ENCODE results near the gene DNAJC21. TPM values are rescaled to one million over a fixed set of nuclear protein-coding genes. Genes with fewer than 3 reads are reported as not detected.

DNAJC21 gene
- total and polyA plus RNA-seq, 10 of the 15 experiments (the other 5 are each of a cell fraction or from before 2014, with no cell fraction given) = 9.2 to 53.5 (median 23.7) TPM

DNA sequence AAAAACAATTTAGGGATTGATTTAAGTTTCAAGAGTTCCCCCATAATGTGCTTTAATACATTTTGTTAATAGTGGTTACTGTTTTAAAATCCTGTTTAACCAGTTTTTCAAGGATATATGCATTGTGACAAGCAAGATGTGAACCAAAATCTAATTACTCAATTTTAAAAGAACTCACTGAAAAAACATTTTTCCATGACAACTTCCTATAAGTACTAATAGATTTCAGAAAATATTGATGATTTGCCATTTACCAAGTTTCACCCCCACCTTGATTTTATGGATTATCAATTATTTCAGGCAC, 4.9 kb upstream of the DNAJC21 start:
- Histone ChIP-seq H2AFZ (ENCODE audit: control insufficient read depth, low read depth, low read length) (no peak overlapping the region), H3K4me1 (ENCODE audit: control insufficient read depth, insufficient read depth, low read length) (no peaks in the 10 kb centered on the region; the same call in 1 of the 2 replicates), H3K9ac (ENCODE audit: control insufficient read depth, insufficient read depth, low read length) (no peak overlapping the region), H3K4me3 (no peak overlapping the region), H4K20me1 (ENCODE audit: control insufficient read depth, insufficient read depth) (no peaks in the 10 kb centered on the region), H3K27ac (ENCODE audit: control insufficient read depth, insufficient read depth) (no peak overlapping the region), H3K9me3 (replicated peaks; ENCODE audit: control insufficient read depth, insufficient read depth, low read length) (no peaks in the 10 kb centered on the region), H3K27me3 (replicated peaks in 1 of 2; ENCODE audit: control insufficient read depth in 2 of 2, insufficient read depth in 2 of 2, low read length in 1 of 2) (no peaks in the 10 kb centered on the region), H3K36me3 (ENCODE audit: control insufficient read depth in 2 of 2, insufficient read depth in 2 of 2, low read length in 1 of 2) (peaks cover 0 to 27% of the 10 kb centered on the region in 2 experiments; a peak in 3 of 4 replicates), H3K79me2 (ENCODE audit: control insufficient read depth, insufficient read depth, low read length) (peaks cover 11% of the 10 kb centered on the region), H3K4me2 (ENCODE audit: control insufficient read depth, insufficient read depth) (no peak overlapping the region)
- ChIA-PET CTCF (interaction anchor here (0.9 to 1.1 kb wide), 2 partner anchors 20 to 103 kb away, joined by 3 read pairs; no protein-coding TSS in a partner anchor), POLR2A (no interaction called here), RAD21 (ENCODE audit: unreplicated experiment) (interaction anchor here (2.0 kb wide), 1 partner anchor 9 kb away, joined by 8 read pairs; the partner anchor contains the start of genes BRIX1 and RAD1), SMC1A (ENCODE audit: uncharacterized antibody, unreplicated experiment) (interaction anchor here (1.0 to 1.1 kb wide), 2 partner anchors 9 to 79 kb away, joined by 3 read pairs; partner anchors contain the start of genes BRIX1 and RAD1)
- FAIRE-seq (no peak), ATAC-seq (no peak), DNase-seq (ENCODE audit: low read depth, low spot score) (no peak)
- no TSS peak for BruUV-seq (replicated peaks)
- in situ Hi-C loops (cut with MboI) (loop anchor here (25.0 kb wide), 2 partner anchors 437 to 912 kb away; partner anchors contain the start of gene AMACR), intact Hi-C loops (cut with micrococcal nuclease; ENCODE audit: unreplicated experiment) (loop anchor here (10.0 kb wide), 1 partner anchor 1230 kb away; the partner anchor contains the start of genes LMBRD2 and SKP2)
- TF ChIP-seq YY1 (IDR thresholded peaks at IDR 0.05; ENCODE audit: low read depth, low read length) (no peak), NFXL1 (IDR thresholded peaks at IDR 0.05; ENCODE audit: borderline replicate concordance) (no peak), NFYA (IDR thresholded peaks at IDR 0.05; ENCODE audit: borderline replicate concordance, low read depth, low read length) (no peak), EGR1 (IDR thresholded peaks at IDR 0.05; ENCODE audit: borderline replicate concordance in 1 of 2, low read depth in 2 of 2, low read length in 2 of 2) (no peak), MYC (IDR thresholded peaks at IDR 0.05; ENCODE audit: insufficient read depth, insufficient read length, insufficient replicate concordance, low read length, severe bottlenecking) (no peak), NFIC (IDR thresholded peaks at IDR 0.05; ENCODE audit: low read depth, low read length) (no peak), BMI1 (IDR thresholded peaks at IDR 0.05; ENCODE audit: borderline replicate concordance) (no peak), FOXM1 (IDR thresholded peaks at IDR 0.05; ENCODE audit: low read depth, low read length) (no peak), IRF4 (IDR thresholded peaks at IDR 0.05; ENCODE audit: low read depth, low read length) (no peak), ZNF24 (IDR thresholded peaks at IDR 0.05) (no peak), SMARCA5 (IDR thresholded peaks at IDR 0.05) (no peak), POLR2A (IDR thresholded peaks at IDR 0.05; ENCODE audit: low read depth, low read length) (no peak), BCL11A (IDR thresholded peaks at IDR 0.05; ENCODE audit: low read depth, low read length) (no peak), YBX1 (IDR thresholded peaks at IDR 0.05) (no peak)
- TF ChIP-seq, protein P1, sequence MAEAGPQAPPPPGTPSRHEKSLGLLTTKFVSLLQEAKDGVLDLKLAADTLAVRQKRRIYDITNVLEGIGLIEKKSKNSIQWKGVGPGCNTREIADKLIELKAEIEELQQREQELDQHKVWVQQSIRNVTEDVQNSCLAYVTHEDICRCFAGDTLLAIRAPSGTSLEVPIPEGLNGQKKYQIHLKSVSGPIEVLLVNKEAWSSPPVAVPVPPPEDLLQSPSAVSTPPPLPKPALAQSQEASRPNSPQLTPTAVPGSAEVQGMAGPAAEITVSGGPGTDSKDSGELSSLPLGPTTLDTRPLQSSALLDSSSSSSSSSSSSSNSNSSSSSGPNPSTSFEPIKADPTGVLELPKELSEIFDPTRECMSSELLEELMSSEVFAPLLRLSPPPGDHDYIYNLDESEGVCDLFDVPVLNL (IDR thresholded peaks at IDR 0.05; ENCODE audit: low read depth, low read length) = no peak
- TF ChIP-seq, protein P2, sequence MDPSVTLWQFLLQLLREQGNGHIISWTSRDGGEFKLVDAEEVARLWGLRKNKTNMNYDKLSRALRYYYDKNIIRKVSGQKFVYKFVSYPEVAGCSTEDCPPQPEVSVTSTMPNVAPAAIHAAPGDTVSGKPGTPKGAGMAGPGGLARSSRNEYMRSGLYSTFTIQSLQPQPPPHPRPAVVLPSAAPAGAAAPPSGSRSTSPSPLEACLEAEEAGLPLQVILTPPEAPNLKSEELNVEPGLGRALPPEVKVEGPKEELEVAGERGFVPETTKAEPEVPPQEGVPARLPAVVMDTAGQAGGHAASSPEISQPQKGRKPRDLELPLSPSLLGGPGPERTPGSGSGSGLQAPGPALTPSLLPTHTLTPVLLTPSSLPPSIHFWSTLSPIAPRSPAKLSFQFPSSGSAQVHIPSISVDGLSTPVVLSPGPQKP (IDR thresholded peaks at IDR 0.05; ENCODE audit: low read depth, low read length) = no peak
